H9 (cell line): Measurements from ENCODE around the gene RASSF5. TPM values are rescaled to one million over a fixed set of nuclear protein-coding genes. Genes with fewer than 3 reads are reported as not detected.

Source experiments
- DNase-seq: peaks from one replicate; pipeline ENCODE4 v3.0.0-alpha.2; 2017
- H2AFZ ChIP-seq: one replicate; pipeline ENCODE4 v1.6.1; 2013; ENCODE audit warnings: mild to moderate bottlenecking, low read length, control low read depth, moderate library complexity
- H2AK5ac ChIP-seq: 2 replicates; pipeline ENCODE4 v1.6.1; 2013; ENCODE audit warnings: low read length, control low read depth, mixed read lengths; ENCODE audit not compliant: insufficient read length
- H2BK120ac ChIP-seq: one replicate; pipeline ENCODE4 v1.6.1; 2013; ENCODE audit warnings: low read depth, mild to moderate bottlenecking, low read length, control low read depth, inconsistent platforms; ENCODE audit not compliant: poor library complexity, severe bottlenecking
- H2BK12ac ChIP-seq: 2 replicates; pipeline ENCODE4 v1.6.1; 2013; ENCODE audit warnings: low read length, control low read depth, mixed read lengths, low read depth; ENCODE audit not compliant: insufficient read length
- H2BK15ac ChIP-seq: 2 replicates; pipeline ENCODE4 v1.6.1; 2013; ENCODE audit warnings: low read depth, low read length, control low read depth
- H2BK20ac ChIP-seq: one replicate; pipeline ENCODE4 v1.6.1; 2013; ENCODE audit warnings: low read depth, mild to moderate bottlenecking, low read length, control low read depth, inconsistent platforms; ENCODE audit not compliant: poor library complexity, severe bottlenecking
- H2BK5ac ChIP-seq: 2 replicates; pipeline ENCODE4 v1.6.1; 2013; ENCODE audit warnings: low read length, control low read depth, mixed read lengths; ENCODE audit not compliant: insufficient read length
- H3K14ac ChIP-seq: 2 replicates; pipeline ENCODE4 v1.6.1; 2013; ENCODE audit warnings: low read length, control low read depth; ENCODE audit not compliant: insufficient read depth
- H3K18ac ChIP-seq: 2 replicates; pipeline ENCODE4 v1.6.1; 2013; ENCODE audit warnings: low read depth, mild to moderate bottlenecking, mixed read lengths, low read length, control low read depth; ENCODE audit not compliant: insufficient read length
- H3K23ac ChIP-seq: 2 replicates; pipeline ENCODE4 v1.6.1; 2013; ENCODE audit warnings: low read length, control low read depth, mixed read lengths, low read depth; ENCODE audit not compliant: insufficient read length
- H3K23me2 ChIP-seq: 2 replicates; pipeline ENCODE4 v1.6.1; 2013; ENCODE audit warnings: low read depth, mild to moderate bottlenecking, mixed read lengths, low read length, control low read depth; ENCODE audit not compliant: insufficient read length, poor library complexity, severe bottlenecking
- H3K27ac ChIP-seq: 2 replicates; pipeline ENCODE4 v1.5.1; 2013; ENCODE audit warnings: low read length, control low read depth, mixed read lengths, low read depth; ENCODE audit not compliant: insufficient read length
- H3K27me3 ChIP-seq: 2 replicates; pipeline ENCODE4 v1.6.1; 2013; ENCODE audit warnings: low read length, control low read depth, inconsistent platforms; ENCODE audit not compliant: insufficient read depth
- H3K4ac ChIP-seq: 2 replicates; pipeline ENCODE4 v1.6.1; 2013; ENCODE audit warnings: low read depth, mild to moderate bottlenecking, control low read depth, inconsistent platforms, low read length, moderate library complexity
- H3K4me1 ChIP-seq: 2 replicates; pipeline ENCODE4 v1.6.1; 2013; ENCODE audit warnings: low read length, control low read depth, inconsistent platforms; ENCODE audit not compliant: insufficient read depth
- H3K4me2 ChIP-seq: 2 replicates; pipeline ENCODE4 v1.6.1; 2013; ENCODE audit warnings: low read length, control low read depth, mixed read lengths; ENCODE audit not compliant: insufficient read length, insufficient read depth
- H3K56ac ChIP-seq: 2 replicates; pipeline ENCODE4 v1.6.1; 2013; ENCODE audit warnings: low read depth, mild to moderate bottlenecking, mixed read lengths, low read length, control low read depth; ENCODE audit not compliant: insufficient read length
- H3K79me1 ChIP-seq: 2 replicates; pipeline ENCODE4 v1.6.1; 2013; ENCODE audit warnings: low read depth, mild to moderate bottlenecking, moderate library complexity, low read length, control low read depth, inconsistent platforms; ENCODE audit not compliant: insufficient read depth, poor library complexity, severe bottlenecking
- H3K79me2 ChIP-seq: 2 replicates; pipeline ENCODE4 v1.6.1; 2013; ENCODE audit warnings: low read length, control low read depth, inconsistent platforms; ENCODE audit not compliant: insufficient read depth
- H3K9ac ChIP-seq: 2 replicates; pipeline ENCODE4 v1.6.1; 2013; ENCODE audit warnings: low read length, control low read depth, mixed read lengths; ENCODE audit not compliant: insufficient read length; ENCODE audit errors: extremely low read depth
- H3K9me3 ChIP-seq: one replicate; pipeline ENCODE4 v1.6.1; 2013; ENCODE audit warnings: low read depth, low read length, inconsistent platforms; ENCODE audit not compliant: control insufficient read depth
- H3T11ph ChIP-seq: one replicate; pipeline ENCODE4 v1.6.1; 2013; ENCODE audit warnings: mild to moderate bottlenecking, low read length, control low read depth, inconsistent platforms
- H4K20me1 ChIP-seq: one replicate; pipeline ENCODE4 v1.6.1; 2013; ENCODE audit not compliant: control insufficient read depth, insufficient read length, insufficient read depth
- H4K5ac ChIP-seq: 2 replicates; pipeline ENCODE4 v1.6.1; 2013; ENCODE audit warnings: low read depth, mild to moderate bottlenecking, mixed read lengths, low read length, control low read depth; ENCODE audit not compliant: insufficient read length
- H4K8ac ChIP-seq: replicated peaks from 2 replicates; pipeline ENCODE4 v1.6.1; 2013; ENCODE audit warnings: low read length, control low read depth, mixed read lengths, low read depth; ENCODE audit not compliant: insufficient read length
- H4K91ac ChIP-seq: 2 replicates; pipeline ENCODE4 v1.6.1; 2013; ENCODE audit warnings: low read depth, mild to moderate bottlenecking, moderate library complexity, mixed read lengths, low read length, control low read depth; ENCODE audit not compliant: insufficient read length
- H3K27ac Mint-ChIP-seq, 3 experiments: 2 replicates in 2 of 3; 3 replicates in 1 of 3; pipeline ENCODE4 v1.8.0; 2020 to 2021; ENCODE audit warnings: mixed read lengths in 3 of 3, mild to moderate bottlenecking in 1 of 3, moderate library complexity in 1 of 3
- H3K27me3 Mint-ChIP-seq: 2 replicates; pipeline ENCODE4 v1.8.0; 2021; ENCODE audit warnings: low read depth, mild to moderate bottlenecking, moderate library complexity, mixed read lengths
- H3K36me3 Mint-ChIP-seq, 3 experiments: 2 replicates in 2 of 3; 3 replicates in 1 of 3; pipeline ENCODE4 v1.8.0; 2020 to 2021; ENCODE audit warnings: low read depth in 3 of 3, mixed read lengths in 3 of 3; ENCODE audit not compliant: insufficient read depth in 1 of 3
- H3K4me1 Mint-ChIP-seq, 2 experiments: 2 replicates each; pipeline ENCODE4 v1.8.0; 2020; ENCODE audit warnings: mixed read lengths in 2 of 2
- H3K4me3 Mint-ChIP-seq, 2 experiments: 2 replicates in 1 of 2; 3 replicates in 1 of 2; pipeline ENCODE4 v1.8.0; 2020 to 2021; ENCODE audit warnings: mild to moderate bottlenecking in 2 of 2, mixed read lengths in 2 of 2, moderate library complexity in 1 of 2
- H3K9me3 Mint-ChIP-seq, 2 experiments: 2 replicates in 1 of 2; 3 replicates in 1 of 2; pipeline ENCODE4 v1.8.0; 2020; ENCODE audit warnings: mild to moderate bottlenecking in 2 of 2, mixed read lengths in 2 of 2, moderate library complexity in 1 of 2
- CTCF ChIP-seq: fragments of 200-600 bp; sonication (generic); conservative IDR thresholded peaks from 3 replicates; pipeline ENCODE4 v1.8.0; 2021; ENCODE audit warnings: antibody characterized with exemption, mild to moderate bottlenecking
- WGBS: extraction: QIAGEN DNeasy Blood & Tissue Kit; methylation state at CpG from one replicate; pipeline ENCODE4 v1.1.7; 2013; ENCODE audit warnings: missing lambda C conversion rate, low lambda C conversion rate, mixed read lengths; ENCODE audit not compliant: insufficient read length; ENCODE audit errors: extremely low coverage; 5-methylcytosine and 5-hydroxymethylcytosine counted together
- total RNA-seq: library from RNA; stranded (reverse); gene quantifications from 2 replicates; pipeline ENCODE4 v1.2.1, GENCODE V29; 2021

RASSF5 gene
- total RNA-seq, 1 experiment from 2014 or later = 0.50 TPM

GRCh38 chr1:206589206-206589605, 81.9 kb downstream of the RASSF5 start:
- H2AFZ ChIP-seq = no peak overlapping the region
- WGBS = no CpG with 5 or more reads among the region's 7 CpGs

More at GRCh38 chr1:206589206-206589605, 81.9 kb downstream of the RASSF5 start:
- H3K79me1 ChIP-seq = no peaks in the 10 kb centered on the region
- H3T11ph ChIP-seq = no peak overlapping the region
- H3K14ac ChIP-seq = no peak overlapping the region
- H2BK15ac ChIP-seq = no peak overlapping the region
- no peak overlapping the region for H4K5ac ChIP-seq
- no peaks in the 10 kb centered on the region for H3K27me3 Mint-ChIP-seq
- no peak overlapping the region for H3K27ac ChIP-seq
- no peaks in the 10 kb centered on the region for H3K9me3 Mint-ChIP-seq
- no peaks in the 10 kb centered on the region for H3K23me2 ChIP-seq
- H3K23ac ChIP-seq = no peak overlapping the region
- H3K79me2 ChIP-seq = no peaks in the 10 kb centered on the region
- no peaks in the 10 kb centered on the region for H3K4me1 ChIP-seq
- no peaks in the 10 kb centered on the region for H4K20me1 ChIP-seq
- H2BK120ac ChIP-seq = no peak overlapping the region
- no peak overlapping the region for H3K4me2 ChIP-seq
- no peak overlapping the region for H3K4ac ChIP-seq
- no peak overlapping the region for H3K18ac ChIP-seq
- 0 out of 4 replicates have a peak, but pooled peaks cover 0 to 2% of the 10 kb centered on the region in 2 experiments for H3K4me1 Mint-ChIP-seq
- no peak overlapping the region for H3K9ac ChIP-seq
- H3K4me3 Mint-ChIP-seq = no peak overlapping the region
- no peak overlapping the region for H2BK5ac ChIP-seq
- no peaks in the 10 kb centered on the region for H3K9me3 ChIP-seq
- peaks cover 8 to 20% (median 17%) of the 10 kb centered on the region in 3 experiments; a peak in 6 of 7 replicates for H3K36me3 Mint-ChIP-seq
- no peak overlapping the region for H3K56ac ChIP-seq
- H3K27ac Mint-ChIP-seq = no peak overlapping the region
- no peaks in the 10 kb centered on the region for H3K27me3 ChIP-seq
- H4K8ac ChIP-seq = no peak overlapping the region
- no peak overlapping the region for H4K91ac ChIP-seq
- no peak overlapping the region for H2BK12ac ChIP-seq
- no peak for TF ChIP-seq CTCF
- H2BK20ac ChIP-seq = no peak overlapping the region
- no peak overlapping the region for H2AK5ac ChIP-seq
- DNase-seq = no peak
